GM12878 (cell line): ENCODE results near the gene AKT1S1. TPM values are rescaled to one million over a fixed set of nuclear protein-coding genes. Genes with fewer than 3 reads are reported as not detected.

ENCODE experiments used
- ASH2L ChIP-seq: fragments of 300-600, 200-600 bp; sonication (generic); IDR thresholded peaks from 2 replicates; pipeline ENCODE4 v1.6.1; 2017; ENCODE audit warnings: low read depth, mild to moderate bottlenecking, borderline replicate concordance
- CEBPZ ChIP-seq: fragments of 150-350 bp; IDR thresholded peaks from 2 replicates; pipeline ENCODE4 v1.6.1; 2016; ENCODE audit warnings: low read depth, low read length
- HDGF ChIP-seq: fragments of 450-650 bp; IDR thresholded peaks from 2 replicates; pipeline ENCODE4 v1.6.1; 2016; ENCODE audit warnings: antibody characterized with exemption
- KDM1A ChIP-seq: fragments of 200-600 bp; sonication (generic); IDR thresholded peaks from 2 replicates; pipeline ENCODE4 v1.6.1; 2016; ENCODE audit warnings: borderline replicate concordance
- MXI1 ChIP-seq: fragments of 150-350 bp; IDR thresholded peaks from 2 replicates; pipeline ENCODE4 v1.6.1; 2011; ENCODE audit warnings: low read depth, mild to moderate bottlenecking, inconsistent platforms, low read length, improper control_type of control experiment
- POLR2AphosphoS5 ChIP-seq: IDR thresholded peaks from 2 replicates; pipeline ENCODE4 v1.6.1; 2011; ENCODE audit warnings: mild to moderate bottlenecking, low read length, inconsistent platforms
- PRDM15 ChIP-seq: fragments of 450-650 bp; formaldehyde crosslinking; IDR thresholded peaks from 2 replicates; pipeline ENCODE4 v1.4.0; 2020; ENCODE audit warnings: mild to moderate bottlenecking, moderate library complexity
- SMARCA5 ChIP-seq: fragments of 450-650 bp; IDR thresholded peaks from 2 replicates; pipeline ENCODE4 v1.6.1; 2017; ENCODE audit warnings: mild to moderate bottlenecking
- TBL1XR1 ChIP-seq: IDR thresholded peaks from 2 replicates; pipeline ENCODE4 v1.6.1; 2012; ENCODE audit warnings: low read depth, low read length, improper control_type of control experiment
- ZBTB11 ChIP-seq: fragments of 450-650 bp; formaldehyde crosslinking; IDR thresholded peaks from 2 replicates; pipeline ENCODE4 v1.5.0; 2022; ENCODE audit warnings: mild to moderate bottlenecking, missing genetic modification characterization
- ZNF592 ChIP-seq: fragments of 450-650 bp; IDR thresholded peaks from 2 replicates; pipeline ENCODE4 v1.6.1; 2017; ENCODE audit warnings: mild to moderate bottlenecking, moderate library complexity
- ZSCAN29 ChIP-seq: fragments of 450-650 bp; IDR thresholded peaks from 2 replicates; pipeline ENCODE4 v1.6.1; 2017; ENCODE audit warnings: mild to moderate bottlenecking, moderate library complexity
- polyA plus RNA-seq, 11 experiments: library from polyadenylated mRNA; depleted of rRNA in 4 of 11; unstranded in 6 of 11; stranded (reverse) in 5 of 11; fragments of >200 nt; fragmentation: Nextera tagmentation in 4 of 11; fragmentation: Illumina TruSeq in 1 of 11; extraction: Ambion mirVana in 4 of 11; extraction: Trizol in 1 of 11; gene quantifications; 1 replicate in 1 of 11; 2 replicates in 10 of 11; pipeline versions ENCODE4 v1.2.1 to v1.2.3, GENCODE V29; 2011 to 2016; ENCODE audit warnings: inconsistent platforms in 2 of 11, missing spikeins in 2 of 11, low read depth in 1 of 11
- total RNA-seq, 4 experiments: library from RNA; depleted of rRNA in 3 of 4; stranded (reverse); fragments of >200 nt in 3 of 4; fragmentation: Illumina TruSeq in 1 of 4; extraction: Trizol in 1 of 4; gene quantifications; 2 replicates each; pipeline versions ENCODE4 v1.2.1 to v1.2.3, GENCODE V29; 2013 to 2021
- TF ChIP-seq, protein P1 (sequence below): IDR thresholded peaks from 2 replicates; pipeline ENCODE4 v1.6.1; 2011; ENCODE audit warnings: low read depth, low read length, improper control_type of control experiment, borderline replicate concordance

AKT1S1 gene
- total and polyA plus RNA-seq, 10 of the 15 experiments (the other 5 are each of a cell fraction or from before 2014, with no cell fraction given) = 0.43 to 23.0 (median 12.3) TPM

- TF ChIP-seq ZNF592 = no peak
- no peak for TF ChIP-seq ZBTB11 (CRISPR knock-in tag)
- TF ChIP-seq POLR2AphosphoS5 = no peak
- TF ChIP-seq HDGF = peak; percentile 87
- no peak for TF ChIP-seq CEBPZ
- no peak for TF ChIP-seq ZSCAN29
- no peak; the same call in 1 of the 2 replicates for TF ChIP-seq MXI1
- no peak for TF ChIP-seq KDM1A
- TF ChIP-seq, protein P1, sequence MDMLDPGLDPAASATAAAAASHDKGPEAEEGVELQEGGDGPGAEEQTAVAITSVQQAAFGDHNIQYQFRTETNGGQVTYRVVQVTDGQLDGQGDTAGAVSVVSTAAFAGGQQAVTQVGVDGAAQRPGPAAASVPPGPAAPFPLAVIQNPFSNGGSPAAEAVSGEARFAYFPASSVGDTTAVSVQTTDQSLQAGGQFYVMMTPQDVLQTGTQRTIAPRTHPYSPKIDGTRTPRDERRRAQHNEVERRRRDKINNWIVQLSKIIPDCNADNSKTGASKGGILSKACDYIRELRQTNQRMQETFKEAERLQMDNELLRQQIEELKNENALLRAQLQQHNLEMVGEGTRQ = no peak
- TF ChIP-seq TBL1XR1 = no peak
- TF ChIP-seq ASH2L = no peak
- no peak for TF ChIP-seq PRDM15 (CRISPR knock-in tag)
- TF ChIP-seq SMARCA5 = no peak
Observed at GRCh38 chr19:49877879-49878743, 956 bp upstream of the AKT1S1 start (continued).
